Naive thymus-derived CD8-positive, alpha-beta T cell (primary cell): Measurements from ENCODE around the gene FAM185A. TPM values are rescaled to one million over a fixed set of nuclear protein-coding genes. Genes with fewer than 3 reads are reported as not detected.
"Not testable (repeated sequence)": the region's sequence is repeated elsewhere in the genome, so short reads cannot be mapped to it uniquely, and the experiment has no call there.

Experiments
- ATAC-seq, 2 donors: fragments of 150-1000 bp; cut with Tn5 transposase in 1 of 2; sonication (Bioruptor Pico), chemical (Tn5 transposase) in 1 of 2; 1 replicate in 1 of 2; 2 replicates in 1 of 2; pipeline ENCODE4 v1.10.0; 2021; ENCODE audit warnings: mild to moderate bottlenecking in 2 of 2, moderate library complexity in 2 of 2
- POLR2A ChIA-PET: fragments of 350-600 bp; sonication (Branson Sonifier 250); formaldehyde crosslinking; loops from one replicate; lab custom pipeline; 2021; ENCODE audit warnings: antibody characterized with exemption; lab: Charles Lee
- DNase-seq, 10 donors: peaks; one replicate each; pipeline versions ENCODE4 v3.0.0 to v3.0.0-alpha.2; 2020 to 2022
- H3K27ac Mint-ChIP-seq, 10 donors: one replicate each; pipeline ENCODE4 v1.8.0; 2020 to 2022; ENCODE audit warnings: mild to moderate bottlenecking in 10 of 10, mixed read lengths in 10 of 10, moderate library complexity in 4 of 10, inconsistent platforms in 1 of 10
- H3K27me3 Mint-ChIP-seq, 5 donors: one replicate each; pipeline ENCODE4 v1.8.0; 2021 to 2022; ENCODE audit warnings: mixed read lengths in 5 of 5
- H3K36me3 Mint-ChIP-seq, 3 donors: one replicate each; pipeline ENCODE4 v1.8.0; 2020 to 2022; ENCODE audit warnings: mixed read lengths in 3 of 3, mild to moderate bottlenecking in 2 of 3, inconsistent platforms in 1 of 3
- H3K4me1 Mint-ChIP-seq, 4 donors: one replicate each; pipeline ENCODE4 v1.8.0; 2021 to 2022; ENCODE audit warnings: mixed read lengths in 4 of 4
- H3K4me3 Mint-ChIP-seq, 10 donors: one replicate each; pipeline ENCODE4 v1.8.0; 2020 to 2022; ENCODE audit warnings: mild to moderate bottlenecking in 10 of 10, mixed read lengths in 10 of 10, moderate library complexity in 6 of 10, inconsistent platforms in 1 of 10
- H3K9me3 Mint-ChIP-seq, 9 donors: one replicate each; pipeline ENCODE4 v1.8.0; 2020 to 2022; ENCODE audit warnings: mixed read lengths in 9 of 9, mild to moderate bottlenecking in 3 of 9, inconsistent platforms in 1 of 9, moderate library complexity in 1 of 9
- polyA plus RNA-seq, 3 donors: library from polyadenylated mRNA; unstranded; fragments of 300-500 nt; fragmentation: Illumina TruSeq; gene quantifications; one replicate each; pipeline ENCODE4 v1.2.3, GENCODE V29; 2021
- total RNA-seq, 8 experiments: library from RNA in 2 of 8; stranded (reverse) in 2 of 8; gene quantifications; one replicate each; pipeline ENCODE4 v1.2.3 and lab custom pipeline; 2021 to 2026

FAM185A gene
- total and polyA plus RNA-seq, 5 experiments from 2014 or later, result 6.2 to 11.6 (median 7.1) TPM

GRCh38 chr7:102838572-102839101, 89.8 kb downstream of the FAM185A start:
- DNase-seq, H3K27me3 Mint-ChIP-seq, H3K4me1 Mint-ChIP-seq, POLR2A ChIA-PET, H3K27ac Mint-ChIP-seq, ATAC-seq, H3K9me3 Mint-ChIP-seq, H3K4me3 Mint-ChIP-seq: not testable (repeated sequence)
- peaks cover 9 to 30% (median 22%) of the 10 kb centered on the region in 3 donors for H3K36me3 Mint-ChIP-seq

GRCh38 chr7:102840404-102840803, 91.6 kb downstream of the FAM185A start:
- H3K27me3 Mint-ChIP-seq, result no peaks in the 10 kb centered on the region

GRCh38 chr7:102841290-102841689, 92.5 kb downstream of the FAM185A start:
- Mint-ChIP-seq H3K27me3 (no peaks in the 10 kb centered on the region), H3K27ac (no peak overlapping the region), H3K4me1 (peaks cover 0 to 2% (median 0%) of the 10 kb centered on the region in 4 donors), H3K4me3 (no peak overlapping the region), H3K9me3 (peaks cover 0 to 4% (median 0%) of the 10 kb centered on the region in 9 donors), H3K36me3 (peaks cover 9 to 25% (median 20%) of the 10 kb centered on the region in 3 donors)
- ATAC-seq, result no peak
- POLR2A ChIA-PET, result no interaction called here
- no peak for DNase-seq

More at GRCh38 chr7:102840404-102840803, 91.6 kb downstream of the FAM185A start:
- Mint-ChIP-seq H3K36me3 (peaks cover 9 to 26% (median 22%) of the 10 kb centered on the region in 3 donors), H3K27ac (no peak overlapping the region), H3K4me3 (no peak overlapping the region), H3K4me1 (peaks cover 0 to 2% (median 0%) of the 10 kb centered on the region in 4 donors), H3K9me3 (peaks cover 0 to 4% (median 0%) of the 10 kb centered on the region in 9 donors)
- ATAC-seq, result no peak
- DNase-seq, result no peak
- POLR2A ChIA-PET, result no interaction called here

- Mint-ChIP-seq H3K4me3 (no peak overlapping the region), H3K27me3 (no peaks in the 10 kb centered on the region), H3K9me3 (peaks cover 0 to 4% (median 0%) of the 10 kb centered on the region in 9 donors), H3K27ac (no peak overlapping the region), H3K36me3 (peaks cover 5 to 18% (median 13%) of the 10 kb centered on the region in 3 donors), H3K4me1 (peaks cover 0 to 2% (median 0%) of the 10 kb centered on the region in 4 donors)
- POLR2A ChIA-PET, result no interaction called here
- DNase-seq, result no peak
- no peak for ATAC-seq
These were observed 93.5 kb downstream of the FAM185A start for GRCh38 chr7:102842284-102842683.

- peaks cover 5 to 11% (median 11%) of the 10 kb centered on the region in 3 donors for H3K36me3 Mint-ChIP-seq
- no peaks in the 10 kb centered on the region for H3K27me3 Mint-ChIP-seq
- POLR2A ChIA-PET, result no interaction called here
- ATAC-seq (no peak), DNase-seq (no peak)
- peaks cover 0 to 2% (median 0%) of the 10 kb centered on the region in 4 donors for H3K4me1 Mint-ChIP-seq
- H3K27ac Mint-ChIP-seq, result no peak overlapping the region
- H3K4me3 Mint-ChIP-seq, result no peak overlapping the region
- H3K9me3 Mint-ChIP-seq, result peaks cover 0 to 4% (median 0%) of the 10 kb centered on the region in 9 donors
These were observed 95.1 kb downstream of the FAM185A start for GRCh38 chr7:102843850-102844249.

GRCh38 chr7:102845346-102845745, 96.5 kb downstream of the FAM185A start:
- Mint-ChIP-seq H3K36me3 (peaks cover 5 to 9% (median 7%) of the 10 kb centered on the region in 3 donors), H3K4me3 (no peak overlapping the region), H3K27ac (no peak overlapping the region), H3K9me3 (peaks cover 0 to 4% (median 0%) of the 10 kb centered on the region in 9 donors), H3K27me3 (no peaks in the 10 kb centered on the region), H3K4me1 (peaks cover 0 to 2% (median 0%) of the 10 kb centered on the region in 4 donors)
- POLR2A ChIA-PET, result no interaction called here
- no peak for DNase-seq
- no peak for ATAC-seq

GRCh38 chr7:102849079-102849478, 100.3 kb downstream of the FAM185A start:
- peaks cover 0 to 15% (median 7%) of the 10 kb centered on the region in 9 donors for H3K9me3 Mint-ChIP-seq
- no peak overlapping the region for H3K27ac Mint-ChIP-seq
- DNase-seq (no peak), ATAC-seq (no peak)
- H3K4me3 Mint-ChIP-seq, result no peak overlapping the region
- peaks cover 0 to 2% (median 0%) of the 10 kb centered on the region in 4 donors for H3K4me1 Mint-ChIP-seq
- POLR2A ChIA-PET, result no interaction called here
- H3K36me3 Mint-ChIP-seq, result peaks cover 16 to 21% (median 18%) of the 10 kb centered on the region in 3 donors
- H3K27me3 Mint-ChIP-seq, result no peaks in the 10 kb centered on the region

GRCh38 chr7:102849538-102849937, 100.7 kb downstream of the FAM185A start:
- POLR2A ChIA-PET, result no interaction called here
- Mint-ChIP-seq H3K4me1 (no peaks in the 10 kb centered on the region), H3K27me3 (no peaks in the 10 kb centered on the region), H3K27ac (no peak overlapping the region), H3K36me3 (peaks cover 16 to 21% (median 18%) of the 10 kb centered on the region in 3 donors), H3K4me3 (no peak overlapping the region), H3K9me3 (peaks cover 0 to 15% (median 7%) of the 10 kb centered on the region in 9 donors)
- ATAC-seq, result no peak
- no peak for DNase-seq

- DNase-seq, result no peak
- POLR2A ChIA-PET, result no interaction called here
- Mint-ChIP-seq H3K27ac (no peak overlapping the region), H3K27me3 (no peaks in the 10 kb centered on the region), H3K4me1 (no peaks in the 10 kb centered on the region), H3K36me3 (peaks cover 16 to 18% (median 18%) of the 10 kb centered on the region in 3 donors), H3K4me3 (no peak overlapping the region), H3K9me3 (peaks cover 0 to 15% (median 7%) of the 10 kb centered on the region in 9 donors)
- ATAC-seq, result no peak
These were observed 107.2 kb downstream of the FAM185A start for GRCh38 chr7:102856036-102856435.

Other genes with a start within 250 kb of the FAM185A start
- gene RASA4B, start 231.2 kb upstream of the FAM185A start, total RNA-seq, result 10 to 100 TPM; 31.9 to 35.0 TPM
- 10 to 100 TPM in 1 of 3 donors, 1 to 10 TPM in 2; 7.8 to 15.7 (median 8.7) TPM for gene RASA4B, start 231.2 kb upstream of the FAM185A start, polyA plus RNA-seq
- 10 to 100 TPM; 53.0 to 53.6 TPM for gene UPK3BL2, start 205.3 kb upstream of the FAM185A start, total RNA-seq
- gene UPK3BL2, start 205.3 kb upstream of the FAM185A start, polyA plus RNA-seq, result 1 to 10 TPM in 2 of 3 donors, under 1 TPM in 1; 0.44 to 3.0 (median 1.1) TPM
- gene SPDYE2, start 197.8 kb upstream of the FAM185A start, total RNA-seq, result 1 to 10 TPM in 1 of 2 experiments, under 1 TPM in 1; 0.41 to 1.0 TPM
- under 1 TPM; 0.22 to 0.58 (median 0.37) TPM for gene SPDYE2, start 197.8 kb upstream of the FAM185A start, polyA plus RNA-seq
- gene POLR2J3, start 176.4 kb upstream of the FAM185A start, total RNA-seq, result 100 to 1,000 TPM; 104 to 119 TPM
- 10 to 100 TPM; 27.7 to 48.4 (median 34.6) TPM for gene POLR2J3, start 176.4 kb upstream of the FAM185A start, polyA plus RNA-seq
- gene RASA4, start 132.2 kb upstream of the FAM185A start, total RNA-seq, result 10 to 100 TPM; 60.9 to 65.1 TPM
- gene RASA4, start 132.2 kb upstream of the FAM185A start, polyA plus RNA-seq, result 10 to 100 TPM; 14.2 to 32.6 (median 23.4) TPM
- gene UPK3BL1, start 106.2 kb upstream of the FAM185A start, total RNA-seq, result 10 to 100 TPM; 72.8 to 77.3 TPM
- gene UPK3BL1, start 106.2 kb upstream of the FAM185A start, polyA plus RNA-seq, result 10 to 100 TPM; 22.4 to 32.6 (median 31.2) TPM
- not detected for gene SPDYE2B, start 98.7 kb upstream of the FAM185A start, total RNA-seq
- gene SPDYE2B, start 98.7 kb upstream of the FAM185A start, polyA plus RNA-seq, result under 1 TPM in 1 of 3 donors, not detected in 2; 0.22 TPM
- gene POLR2J2, start 77.3 kb upstream of the FAM185A start, total RNA-seq, result 10 to 100 TPM; 32.3 to 39.5 TPM
- 1 to 10 TPM; 3.0 to 3.7 (median 3.3) TPM for gene POLR2J2, start 77.3 kb upstream of the FAM185A start, polyA plus RNA-seq
- under 1 TPM in 1 of 2 experiments, not detected in 1; 0.60 TPM for gene LRRC17, start 164.0 kb downstream of the FAM185A start, total RNA-seq
- not detected for gene LRRC17, start 164.0 kb downstream of the FAM185A start, polyA plus RNA-seq